Measurements from ENCODE around the gene CCDC14.
"Not testable (repeated sequence)": the region's sequence is repeated elsewhere in the genome, so short reads cannot be mapped to it uniquely, and the experiment has no call there.

DNA sequence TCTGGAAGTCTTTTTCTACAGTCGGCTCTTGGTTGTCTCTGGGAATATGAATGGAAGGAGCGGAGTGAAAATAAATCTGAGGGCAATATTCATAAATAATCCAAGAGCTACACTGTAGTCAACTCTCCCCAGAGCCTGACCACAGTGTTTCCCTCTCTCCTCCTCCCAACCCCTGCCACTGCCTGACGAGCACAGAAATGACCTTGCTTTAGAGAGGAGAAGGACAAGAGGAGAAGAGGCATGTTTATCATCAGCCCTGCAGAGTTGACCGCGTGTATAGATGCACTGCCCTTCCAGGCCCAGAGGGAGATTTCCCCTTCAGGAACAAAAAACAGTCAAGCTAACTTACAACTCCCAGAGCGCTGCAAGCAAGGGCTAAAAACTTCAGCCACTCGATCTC lies 14.0 kb upstream of the CCDC14 start:
- TF ChIP-seq POLR2A (IDR thresholded peaks at IDR 0.05): not testable (repeated sequence)
- TF ChIP-seq, protein P1, sequence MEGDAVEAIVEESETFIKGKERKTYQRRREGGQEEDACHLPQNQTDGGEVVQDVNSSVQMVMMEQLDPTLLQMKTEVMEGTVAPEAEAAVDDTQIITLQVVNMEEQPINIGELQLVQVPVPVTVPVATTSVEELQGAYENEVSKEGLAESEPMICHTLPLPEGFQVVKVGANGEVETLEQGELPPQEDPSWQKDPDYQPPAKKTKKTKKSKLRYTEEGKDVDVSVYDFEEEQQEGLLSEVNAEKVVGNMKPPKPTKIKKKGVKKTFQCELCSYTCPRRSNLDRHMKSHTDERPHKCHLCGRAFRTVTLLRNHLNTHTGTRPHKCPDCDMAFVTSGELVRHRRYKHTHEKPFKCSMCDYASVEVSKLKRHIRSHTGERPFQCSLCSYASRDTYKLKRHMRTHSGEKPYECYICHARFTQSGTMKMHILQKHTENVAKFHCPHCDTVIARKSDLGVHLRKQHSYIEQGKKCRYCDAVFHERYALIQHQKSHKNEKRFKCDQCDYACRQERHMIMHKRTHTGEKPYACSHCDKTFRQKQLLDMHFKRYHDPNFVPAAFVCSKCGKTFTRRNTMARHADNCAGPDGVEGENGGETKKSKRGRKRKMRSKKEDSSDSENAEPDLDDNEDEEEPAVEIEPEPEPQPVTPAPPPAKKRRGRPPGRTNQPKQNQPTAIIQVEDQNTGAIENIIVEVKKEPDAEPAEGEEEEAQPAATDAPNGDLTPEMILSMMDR (IDR thresholded peaks at IDR 0.05): not testable (repeated sequence)
